GM18499 (cell line): Measurements from ENCODE around the gene HOXA5.

ENCODE experiments used
- ATAC-seq: cut with Tn5 transposase; IDR thresholded peaks from one replicate; pipeline ENCODE4 v1.9.1; 2021; ENCODE audit warnings: moderate number of reproducible peaks; ENCODE audit not compliant: insufficient read depth, unreplicated experiment

The HOXA5 gene

GRCh38 chr7:27161214-27161720 lies 17.8 kb upstream of the HOXA5 start:
- ATAC-seq = no peak

- no peak for ATAC-seq
Observed at GRCh38 chr7:27160546-27161213, 17.2 kb upstream of the HOXA5 start.

GRCh38 chr7:27160145-27160545 lies 16.7 kb upstream of the HOXA5 start:
- no peak for ATAC-seq

- no peak for ATAC-seq
Observed at GRCh38 chr7:27159266-27160144, 16.0 kb upstream of the HOXA5 start.

- ATAC-seq = no peak
Observed at GRCh38 chr7:27158436-27159265, 15.2 kb upstream of the HOXA5 start.

GRCh38 chr7:27157702-27158431 lies 14.4 kb upstream of the HOXA5 start:
- ATAC-seq = no peak

- ATAC-seq = no peak
Observed at GRCh38 chr7:27156916-27157701, 13.6 kb upstream of the HOXA5 start.

- no peak for ATAC-seq
Observed at GRCh38 chr7:27156508-27156898, 13.0 kb upstream of the HOXA5 start, which contains the start of gene HOXA7. TSS of gene HOXA7 (minus strand) at chr7:27156675. CDS start at chr7:27156545, 130 bp downstream.

- no peak for ATAC-seq
Observed at GRCh38 chr7:27155816-27156507, 12.5 kb upstream of the HOXA5 start.

GRCh38 chr7:27154901-27155815 lies 11.7 kb upstream of the HOXA5 start:
- ATAC-seq = no peak

GRCh38 chr7:27154369-27154768 lies 10.9 kb upstream of the HOXA5 start:
- ATAC-seq = no peak

GRCh38 chr7:27153526-27153925 lies 10.0 kb upstream of the HOXA5 start:
- no peak for ATAC-seq

- no peak for ATAC-seq
Observed at GRCh38 chr7:27152816-27153442, 9.4 kb upstream of the HOXA5 start.

GRCh38 chr7:27151931-27152815 lies 8.7 kb upstream of the HOXA5 start, which contains the start of gene HOXA3:
TSS of gene HOXA3 (minus strand) at chr7:27152583. CDS start at chr7:27110640, 41,943 bp downstream.
- no peak for ATAC-seq

GRCh38 chr7:27151341-27151930 lies 8.0 kb upstream of the HOXA5 start:
- ATAC-seq = no peak
